Measurements from ENCODE around the gene INO80. TPM values are rescaled to one million over a fixed set of nuclear protein-coding genes. Genes with fewer than 3 reads are reported as not detected.

INO80 gene
- polyA plus RNA-seq, 2 donors = 4.6 to 11.0 TPM

DNA sequence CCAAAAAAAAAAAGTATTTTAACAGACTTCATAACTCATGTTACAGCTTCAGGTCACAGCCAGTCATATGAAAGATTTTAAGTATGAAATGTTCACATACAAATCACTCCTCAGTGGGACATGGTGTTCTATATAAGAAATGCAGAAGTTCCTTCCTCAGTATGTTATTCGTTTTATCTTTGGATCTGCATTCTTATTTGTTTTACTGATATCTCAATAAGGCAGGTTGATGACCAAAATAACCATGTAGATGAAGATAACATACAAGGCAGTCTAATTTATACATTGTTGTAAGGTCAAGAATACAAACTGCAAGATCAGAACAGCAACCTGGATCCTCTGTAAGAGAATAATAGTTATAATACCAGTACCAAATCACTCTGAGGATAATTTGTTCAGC lies 87.2 kb downstream of the INO80 start:
- WGBS, 2 donors = 74 to 81% methylated on average over 1 of the region's 1 CpG
- H3K27ac ChIP-seq (ENCODE audit: low read depth in 2 of 2, low read length in 1 of 2) = no peak overlapping the region
- H3K36me3 ChIP-seq (ENCODE audit: control insufficient read depth in 2 of 2, insufficient read depth in 2 of 2, low read length in 1 of 2) = peaks cover 0 to 6% of the 10 kb centered on the region in 2 donors
- no peaks in the 10 kb centered on the region for H3K9me3 ChIP-seq (ENCODE audit: control insufficient read depth in 2 of 2, insufficient read depth in 1 of 2, low read depth in 1 of 2, low read length in 1 of 2)
- no peaks in the 10 kb centered on the region for H3K27me3 ChIP-seq (ENCODE audit: control insufficient read depth in 1 of 2, insufficient read depth in 2 of 2, low read length in 2 of 2)
- H3K4me1 ChIP-seq (ENCODE audit: control insufficient read depth in 2 of 2, insufficient read depth in 2 of 2, low read length in 1 of 2) = no peaks in the 10 kb centered on the region
- no peak overlapping the region for H3K4me3 ChIP-seq (ENCODE audit: low read depth in 1 of 2, low read length in 2 of 2)

DNA sequence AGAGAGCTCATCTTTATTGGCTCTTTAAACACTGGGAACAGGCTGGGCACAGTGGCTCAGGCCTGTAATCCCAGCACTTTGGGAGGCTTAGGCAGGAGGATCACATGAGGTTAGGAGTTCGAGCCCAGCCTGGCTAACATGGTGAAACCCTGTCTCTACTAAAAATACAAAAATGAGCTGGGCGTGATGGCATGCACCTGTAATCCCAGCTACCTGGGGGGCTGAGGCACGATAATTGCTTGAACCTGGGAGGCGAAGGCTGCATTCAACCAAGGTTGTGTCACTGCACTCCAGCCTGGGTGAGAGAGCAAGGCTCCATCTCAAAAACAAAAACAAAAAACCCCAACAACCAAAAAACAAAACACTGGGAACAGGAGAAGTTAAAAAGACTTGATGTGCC lies 90.7 kb downstream of the INO80 start:
- WGBS, 2 donors = 84 to 89% methylated on average over 4 of the region's 4 CpGs
- no peak overlapping the region for H3K4me3 ChIP-seq (ENCODE audit: low read depth in 1 of 2, low read length in 2 of 2)
- H3K27ac ChIP-seq (ENCODE audit: low read depth in 2 of 2, low read length in 1 of 2) = no peak overlapping the region
- H3K9me3 ChIP-seq (ENCODE audit: control insufficient read depth in 2 of 2, insufficient read depth in 1 of 2, low read depth in 1 of 2, low read length in 1 of 2) = no peaks in the 10 kb centered on the region
- no peaks in the 10 kb centered on the region for H3K4me1 ChIP-seq (ENCODE audit: control insufficient read depth in 2 of 2, insufficient read depth in 2 of 2, low read length in 1 of 2)
- peaks cover 0 to 13% of the 10 kb centered on the region in 2 donors for H3K36me3 ChIP-seq (ENCODE audit: control insufficient read depth in 2 of 2, insufficient read depth in 2 of 2, low read length in 1 of 2)
- no peaks in the 10 kb centered on the region for H3K27me3 ChIP-seq (ENCODE audit: control insufficient read depth in 1 of 2, insufficient read depth in 2 of 2, low read length in 2 of 2)

DNA sequence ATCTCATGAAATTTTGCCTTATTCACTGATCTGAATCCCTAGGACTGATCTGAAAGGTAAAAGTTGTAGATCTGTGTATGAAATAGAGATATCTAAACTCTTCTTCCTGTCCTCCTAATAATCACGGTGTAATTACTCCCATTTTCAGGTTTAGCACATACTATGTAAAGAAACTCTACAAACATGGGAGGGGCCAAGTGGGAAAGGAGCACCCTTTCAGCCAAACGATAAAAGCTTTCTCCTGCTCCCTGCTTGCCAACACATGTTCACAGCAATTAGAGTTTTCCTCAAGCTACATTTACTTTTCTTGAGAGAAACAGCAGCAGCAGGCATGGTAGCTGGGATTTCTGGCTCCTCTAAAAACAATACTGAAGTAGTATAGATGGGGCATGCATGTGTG lies 91.2 kb downstream of the INO80 start:
- Histone ChIP-seq H3K27me3 (ENCODE audit: control insufficient read depth in 1 of 2, insufficient read depth in 2 of 2, low read length in 2 of 2) (no peaks in the 10 kb centered on the region), H3K4me3 (ENCODE audit: low read depth in 1 of 2, low read length in 2 of 2) (no peak overlapping the region), H3K36me3 (ENCODE audit: control insufficient read depth in 2 of 2, insufficient read depth in 2 of 2, low read length in 1 of 2) (peaks cover 3 to 13% of the 10 kb centered on the region in 2 donors), H3K9me3 (ENCODE audit: control insufficient read depth in 2 of 2, insufficient read depth in 1 of 2, low read depth in 1 of 2, low read length in 1 of 2) (no peaks in the 10 kb centered on the region), H3K27ac (ENCODE audit: low read depth in 2 of 2, low read length in 1 of 2) (no peak overlapping the region), H3K4me1 (ENCODE audit: control insufficient read depth in 2 of 2, insufficient read depth in 2 of 2, low read length in 1 of 2) (no peaks in the 10 kb centered on the region)
- 32 to 40% methylated on average over 2 of the region's 2 CpGs for WGBS, 2 donors

DNA sequence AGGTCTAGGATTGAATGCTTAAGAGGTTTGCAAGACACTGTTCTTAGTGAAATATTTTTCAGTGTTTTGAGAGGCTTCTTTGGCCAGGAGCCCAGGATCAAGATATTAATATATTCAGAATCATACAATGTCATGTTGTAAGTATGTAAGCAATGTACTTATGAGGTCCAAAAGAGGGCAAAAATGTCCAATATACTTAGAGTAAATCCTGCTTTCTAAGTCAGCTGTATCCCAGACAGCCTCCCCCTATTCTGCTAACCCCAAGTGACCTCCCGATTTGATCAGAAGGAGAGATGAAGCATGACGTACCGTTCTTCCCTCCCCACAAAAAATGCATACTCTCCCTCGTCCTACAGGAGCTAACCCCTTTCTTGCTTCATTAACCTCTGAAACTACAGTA lies 91.9 kb downstream of the INO80 start:
- H3K9me3 ChIP-seq (ENCODE audit: control insufficient read depth in 2 of 2, insufficient read depth in 1 of 2, low read depth in 1 of 2, low read length in 1 of 2) = no peaks in the 10 kb centered on the region
- no peak overlapping the region for H3K4me3 ChIP-seq (ENCODE audit: low read depth in 1 of 2, low read length in 2 of 2)
- 42 to 56% methylated on average over 4 of the region's 4 CpGs for WGBS, 2 donors
- no peaks in the 10 kb centered on the region for H3K4me1 ChIP-seq (ENCODE audit: control insufficient read depth in 2 of 2, insufficient read depth in 2 of 2, low read length in 1 of 2)
- no peaks in the 10 kb centered on the region for H3K27me3 ChIP-seq (ENCODE audit: control insufficient read depth in 1 of 2, insufficient read depth in 2 of 2, low read length in 2 of 2)
- H3K27ac ChIP-seq (ENCODE audit: low read depth in 2 of 2, low read length in 1 of 2) = peak overlapping the region in 1 of 2 donors; percentile 52
- peaks cover 3 to 11% of the 10 kb centered on the region in 2 donors for H3K36me3 ChIP-seq (ENCODE audit: control insufficient read depth in 2 of 2, insufficient read depth in 2 of 2, low read length in 1 of 2)

DNA sequence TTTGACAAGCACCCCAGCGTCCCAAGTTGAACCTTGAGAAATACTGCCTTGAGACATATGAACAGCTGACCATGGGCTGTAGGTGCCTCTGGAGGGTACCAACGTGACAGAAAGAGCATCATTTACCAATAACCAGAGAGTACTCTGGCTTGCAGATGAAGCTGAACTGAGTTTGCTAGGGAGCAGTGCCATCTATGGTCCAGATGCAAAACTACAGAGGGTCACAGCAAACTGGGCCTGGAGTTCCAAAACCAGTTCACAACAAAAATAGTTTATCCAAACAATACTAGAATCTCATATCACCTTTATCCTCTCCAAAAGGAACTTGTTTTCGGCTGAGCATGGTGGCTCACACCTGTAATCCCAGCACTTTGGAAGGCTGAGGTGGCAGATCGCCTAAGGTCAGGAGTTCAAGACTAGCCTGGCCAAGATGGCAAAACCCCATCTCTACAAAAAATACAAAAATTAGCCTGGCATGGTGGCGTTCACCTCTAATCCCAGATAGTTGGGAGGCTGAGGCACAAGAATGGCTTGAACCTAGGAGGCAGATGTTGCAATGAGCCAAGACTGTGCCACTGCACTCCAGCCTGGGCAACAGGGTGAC lies 93.5 kb downstream of the INO80 start:
- no peaks in the 10 kb centered on the region for H3K27me3 ChIP-seq (ENCODE audit: control insufficient read depth in 1 of 2, insufficient read depth in 2 of 2, low read length in 2 of 2)
- H3K4me1 ChIP-seq (ENCODE audit: control insufficient read depth in 2 of 2, insufficient read depth in 2 of 2, low read length in 1 of 2) = no peaks in the 10 kb centered on the region
- WGBS, 2 donors = 58 to 65% methylated on average over 5 of the region's 5 CpGs
- peaks cover 3 to 11% of the 10 kb centered on the region in 2 donors for H3K36me3 ChIP-seq (ENCODE audit: control insufficient read depth in 2 of 2, insufficient read depth in 2 of 2, low read length in 1 of 2)
- H3K9me3 ChIP-seq (ENCODE audit: control insufficient read depth in 2 of 2, insufficient read depth in 1 of 2, low read depth in 1 of 2, low read length in 1 of 2) = no peaks in the 10 kb centered on the region
- no peak overlapping the region for H3K4me3 ChIP-seq (ENCODE audit: low read depth in 1 of 2, low read length in 2 of 2)
- H3K27ac ChIP-seq (ENCODE audit: low read depth in 2 of 2, low read length in 1 of 2) = no peak overlapping the region

DNA sequence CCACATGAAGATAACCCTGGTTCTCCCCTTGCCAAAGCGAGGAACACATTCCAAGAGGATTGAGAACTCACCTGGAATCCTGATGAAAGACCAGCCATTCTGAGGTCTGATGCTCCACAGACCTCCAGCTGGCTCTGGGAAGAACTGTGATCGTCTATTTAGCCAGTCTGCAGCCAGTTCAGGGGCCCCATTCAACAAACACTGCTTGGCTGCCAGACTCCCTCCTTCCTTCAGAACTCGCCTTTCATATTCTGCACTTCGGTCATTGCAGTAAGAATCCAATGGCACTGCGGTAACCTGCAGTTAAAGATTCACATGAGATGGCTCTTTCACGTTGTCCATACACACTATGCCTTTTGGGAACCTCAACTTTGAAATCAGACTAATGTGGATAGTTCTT lies 95.3 kb downstream of the INO80 start:
- H3K27ac ChIP-seq (ENCODE audit: low read depth in 2 of 2, low read length in 1 of 2) = no peak overlapping the region
- H3K9me3 ChIP-seq (ENCODE audit: control insufficient read depth in 2 of 2, insufficient read depth in 1 of 2, low read depth in 1 of 2, low read length in 1 of 2) = no peaks in the 10 kb centered on the region
- no peaks in the 10 kb centered on the region for H3K4me1 ChIP-seq (ENCODE audit: control insufficient read depth in 2 of 2, insufficient read depth in 2 of 2, low read length in 1 of 2)
- H3K27me3 ChIP-seq (ENCODE audit: control insufficient read depth in 1 of 2, insufficient read depth in 2 of 2, low read length in 2 of 2) = no peaks in the 10 kb centered on the region
- WGBS, 2 donors = 81 to 86% methylated on average over 6 of the region's 6 CpGs
- H3K36me3 ChIP-seq (ENCODE audit: control insufficient read depth in 2 of 2, insufficient read depth in 2 of 2, low read length in 1 of 2) = peaks cover 8 to 11% of the 10 kb centered on the region in 2 donors
- no peak overlapping the region for H3K4me3 ChIP-seq (ENCODE audit: low read depth in 1 of 2, low read length in 2 of 2)

DNA sequence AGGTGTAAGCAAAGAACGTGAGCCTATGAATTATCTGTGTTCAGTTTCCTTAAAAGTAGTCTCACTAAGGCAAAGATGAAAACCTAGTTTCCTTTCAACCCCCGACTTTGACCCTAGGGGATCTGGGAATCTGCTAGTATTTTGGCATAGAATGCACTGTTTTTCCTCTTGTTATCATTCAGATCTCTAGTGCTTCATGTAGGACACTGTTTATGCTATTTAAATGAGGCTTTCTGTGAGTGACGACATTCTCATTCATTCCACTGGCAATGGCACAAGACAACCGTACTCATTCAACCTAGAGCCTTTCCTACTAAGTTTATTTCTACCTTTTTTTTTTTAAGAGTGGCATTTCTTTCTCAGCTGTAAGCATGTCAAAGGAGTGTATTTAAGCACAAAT lies 95.8 kb downstream of the INO80 start:
- H3K4me3 ChIP-seq (ENCODE audit: low read depth in 1 of 2, low read length in 2 of 2) = no peak overlapping the region
- no peaks in the 10 kb centered on the region for H3K27me3 ChIP-seq (ENCODE audit: control insufficient read depth in 1 of 2, insufficient read depth in 2 of 2, low read length in 2 of 2)
- peaks cover 8 to 12% of the 10 kb centered on the region in 2 donors for H3K36me3 ChIP-seq (ENCODE audit: control insufficient read depth in 2 of 2, insufficient read depth in 2 of 2, low read length in 1 of 2)
- H3K9me3 ChIP-seq (ENCODE audit: control insufficient read depth in 2 of 2, insufficient read depth in 1 of 2, low read depth in 1 of 2, low read length in 1 of 2) = no peaks in the 10 kb centered on the region
- no peaks in the 10 kb centered on the region for H3K4me1 ChIP-seq (ENCODE audit: control insufficient read depth in 2 of 2, insufficient read depth in 2 of 2, low read length in 1 of 2)
- 69 to 73% methylated on average over 4 of the region's 4 CpGs for WGBS, 2 donors
- H3K27ac ChIP-seq (ENCODE audit: low read depth in 2 of 2, low read length in 1 of 2) = no peak overlapping the region

DNA sequence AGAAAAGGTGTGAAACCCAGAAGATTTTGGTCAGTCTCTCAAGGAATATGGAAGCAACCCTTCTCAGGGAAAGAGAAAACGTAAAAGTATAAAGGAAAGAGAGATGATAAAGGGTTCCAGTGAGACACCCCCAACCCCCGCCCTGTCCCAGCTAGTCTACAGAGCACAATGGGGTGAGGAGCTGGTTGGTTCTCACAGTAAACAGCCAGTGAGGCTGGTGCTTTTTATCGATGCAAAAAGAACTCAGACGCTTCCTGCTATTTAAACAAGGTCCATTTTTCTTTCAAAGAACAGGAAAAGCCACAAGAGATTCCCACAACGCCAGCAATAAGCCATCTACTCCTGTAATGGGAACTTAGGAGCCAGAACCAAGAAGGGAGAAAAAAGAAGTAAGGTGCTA lies 96.9 kb downstream of the INO80 start:
- Histone ChIP-seq H3K36me3 (ENCODE audit: control insufficient read depth in 2 of 2, insufficient read depth in 2 of 2, low read length in 1 of 2) (peaks cover 8 to 12% of the 10 kb centered on the region in 2 donors), H3K27me3 (ENCODE audit: control insufficient read depth in 1 of 2, insufficient read depth in 2 of 2, low read length in 2 of 2) (no peaks in the 10 kb centered on the region), H3K4me3 (ENCODE audit: low read depth in 1 of 2, low read length in 2 of 2) (no peak overlapping the region), H3K4me1 (ENCODE audit: control insufficient read depth in 2 of 2, insufficient read depth in 2 of 2, low read length in 1 of 2) (no peaks in the 10 kb centered on the region), H3K9me3 (ENCODE audit: control insufficient read depth in 2 of 2, insufficient read depth in 1 of 2, low read depth in 1 of 2, low read length in 1 of 2) (no peaks in the 10 kb centered on the region), H3K27ac (ENCODE audit: low read depth in 2 of 2, low read length in 1 of 2) (no peak overlapping the region)
- 53 to 58% methylated on average over 5 of the region's 5 CpGs for WGBS, 2 donors

DNA sequence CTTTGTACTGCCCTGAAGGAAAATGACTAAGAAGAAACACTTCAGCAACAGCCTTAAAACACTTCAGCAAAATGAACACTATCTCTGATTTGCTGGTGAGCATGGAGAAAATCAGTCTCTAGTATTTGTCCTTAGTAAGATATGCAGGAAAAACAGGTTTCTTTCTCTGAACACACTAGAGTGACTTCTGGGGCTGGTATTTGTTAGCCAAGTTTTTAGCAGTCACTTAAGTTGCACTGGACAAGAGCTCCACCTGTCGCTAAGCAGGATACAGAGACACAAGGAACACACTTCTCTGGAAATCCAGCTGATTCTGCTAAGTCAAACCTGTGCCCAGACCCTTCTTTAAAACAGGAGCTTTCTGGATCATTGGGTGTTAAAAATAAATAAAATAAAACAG lies 97.5 kb downstream of the INO80 start:
- Histone ChIP-seq H3K36me3 (ENCODE audit: control insufficient read depth in 2 of 2, insufficient read depth in 2 of 2, low read length in 1 of 2) (peaks cover 8 to 12% of the 10 kb centered on the region in 2 donors), H3K27me3 (ENCODE audit: control insufficient read depth in 1 of 2, insufficient read depth in 2 of 2, low read length in 2 of 2) (no peaks in the 10 kb centered on the region), H3K4me3 (ENCODE audit: low read depth in 1 of 2, low read length in 2 of 2) (no peak overlapping the region), H3K27ac (ENCODE audit: low read depth in 2 of 2, low read length in 1 of 2) (no peak overlapping the region), H3K4me1 (ENCODE audit: control insufficient read depth in 2 of 2, insufficient read depth in 2 of 2, low read length in 1 of 2) (no peaks in the 10 kb centered on the region), H3K9me3 (ENCODE audit: control insufficient read depth in 2 of 2, insufficient read depth in 1 of 2, low read depth in 1 of 2, low read length in 1 of 2) (no peaks in the 10 kb centered on the region)
- 42 to 59% methylated on average over 1 of the region's 1 CpG for WGBS, 2 donors

DNA sequence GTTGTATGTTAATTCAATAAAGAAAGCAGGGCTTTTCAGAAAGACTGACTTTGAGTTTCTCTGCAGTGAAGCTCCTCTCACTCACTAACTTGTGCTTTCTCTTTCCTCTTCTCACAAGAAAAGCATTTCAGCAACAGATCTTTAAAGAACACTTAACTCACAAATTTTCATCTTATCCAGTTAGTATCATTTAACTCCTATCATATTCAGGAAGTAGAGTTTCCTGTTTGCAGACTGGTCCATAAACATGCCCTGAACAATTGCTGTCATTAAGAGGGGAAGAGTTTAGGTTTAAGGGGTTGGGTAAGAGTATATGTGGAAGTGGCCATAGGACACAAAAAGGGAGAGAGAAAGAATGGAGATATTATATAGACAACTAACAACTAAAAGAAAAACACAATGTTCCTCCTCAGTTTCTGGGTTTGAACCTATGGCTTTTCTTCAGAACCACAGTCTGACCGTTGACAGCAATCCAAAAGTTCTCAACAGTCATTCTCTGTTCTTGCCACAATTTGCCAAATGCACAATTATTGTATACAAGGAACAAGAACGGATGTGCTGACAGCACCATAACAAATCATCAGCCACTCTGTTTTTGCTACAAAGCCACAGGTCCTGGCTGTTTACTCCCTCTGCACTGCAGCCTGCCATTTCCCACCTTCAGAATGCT lies 98.9 kb downstream of the INO80 start:
- Histone ChIP-seq H3K9me3 (ENCODE audit: control insufficient read depth in 2 of 2, insufficient read depth in 1 of 2, low read depth in 1 of 2, low read length in 1 of 2) (no peaks in the 10 kb centered on the region), H3K4me1 (ENCODE audit: control insufficient read depth in 2 of 2, insufficient read depth in 2 of 2, low read length in 1 of 2) (no peaks in the 10 kb centered on the region), H3K27me3 (ENCODE audit: control insufficient read depth in 1 of 2, insufficient read depth in 2 of 2, low read length in 2 of 2) (no peaks in the 10 kb centered on the region), H3K27ac (ENCODE audit: low read depth in 2 of 2, low read length in 1 of 2) (peak overlapping the region; percentile 21 to 22), H3K4me3 (ENCODE audit: low read depth in 1 of 2, low read length in 2 of 2) (no peak overlapping the region), H3K36me3 (ENCODE audit: control insufficient read depth in 2 of 2, insufficient read depth in 2 of 2, low read length in 1 of 2) (peaks cover 8 to 12% of the 10 kb centered on the region in 2 donors)
- 57 to 62% methylated on average over 2 of the region's 2 CpGs for WGBS, 2 donors

Data from esophagus (tissue), 2 donors.